IPS-18a (cell line): ENCODE measurements around the gene GMCL2.

ENCODE experiments used
- H3K27ac ChIP-seq: one replicate; pipeline ENCODE4 v1.5.1; 2013; ENCODE audit warnings: low read length
- H3K27me3 ChIP-seq: one replicate; pipeline ENCODE4 v1.6.1; 2013; ENCODE audit warnings: mild to moderate bottlenecking, low read length; ENCODE audit not compliant: control insufficient read depth, insufficient read depth
- H3K36me3 ChIP-seq: one replicate; pipeline ENCODE4 v1.6.1; 2013; ENCODE audit warnings: low read depth, low read length; ENCODE audit not compliant: control insufficient read depth
- H3K4me1 ChIP-seq: one replicate; pipeline ENCODE4 v1.6.1; 2013; ENCODE audit warnings: low read depth, low read length; ENCODE audit not compliant: control insufficient read depth
- H3K4me3 ChIP-seq: one replicate; pipeline ENCODE4 v1.5.1; 2013; ENCODE audit warnings: low read length
- H3K9ac ChIP-seq: one replicate; pipeline ENCODE4 v1.6.1; 2013; ENCODE audit warnings: mild to moderate bottlenecking, low read length, moderate library complexity
- H3K9me3 ChIP-seq: one replicate; pipeline ENCODE4 v1.6.1; 2013; ENCODE audit warnings: low read depth, low read length; ENCODE audit not compliant: control insufficient read depth

Gene GMCL2

GRCh38 chr5:178210686-178211085 lies 23.5 kb upstream of the GMCL2 start:
- no peak overlapping the region for H3K9ac ChIP-seq
- H3K27me3 ChIP-seq: no peaks in the 10 kb centered on the region
- peaks cover 7% of the 10 kb centered on the region for H3K4me1 ChIP-seq
- peaks cover 98% of the 10 kb centered on the region for H3K36me3 ChIP-seq
- H3K4me3 ChIP-seq: no peak overlapping the region
- no peaks in the 10 kb centered on the region for H3K9me3 ChIP-seq
- H3K27ac ChIP-seq: no peak overlapping the region

- no peak overlapping the region for H3K4me3 ChIP-seq
- H3K9ac ChIP-seq: no peak overlapping the region
- H3K9me3 ChIP-seq: no peaks in the 10 kb centered on the region
- H3K4me1 ChIP-seq: peaks cover 7% of the 10 kb centered on the region
- no peak overlapping the region for H3K27ac ChIP-seq
- no peaks in the 10 kb centered on the region for H3K27me3 ChIP-seq
- peaks cover 98% of the 10 kb centered on the region for H3K36me3 ChIP-seq
Observed at GRCh38 chr5:178210073-178210535, 22.9 kb upstream of the GMCL2 start.

GRCh38 chr5:178209334-178210072 lies 22.3 kb upstream of the GMCL2 start:
- Histone ChIP-seq H3K4me1 (peaks cover 7% of the 10 kb centered on the region), H3K9me3 (no peaks in the 10 kb centered on the region), H3K27ac (no peak overlapping the region), H3K9ac (no peak overlapping the region), H3K4me3 (no peak overlapping the region), H3K36me3 (peaks cover 92% of the 10 kb centered on the region), H3K27me3 (no peaks in the 10 kb centered on the region)

- H3K4me3 ChIP-seq: no peak overlapping the region
- no peaks in the 10 kb centered on the region for H3K9me3 ChIP-seq
- H3K27ac ChIP-seq: no peak overlapping the region
Observed at GRCh38 chr5:178208540-178209227, 21.5 kb upstream of the GMCL2 start.

GRCh38 chr5:178207917-178208280 lies 20.7 kb upstream of the GMCL2 start:
- peaks cover 7% of the 10 kb centered on the region for H3K4me1 ChIP-seq
- H3K36me3 ChIP-seq: peaks cover 76% of the 10 kb centered on the region
- no peak overlapping the region for H3K9ac ChIP-seq
- no peak overlapping the region for H3K4me3 ChIP-seq
- H3K9me3 ChIP-seq: no peaks in the 10 kb centered on the region
- no peaks in the 10 kb centered on the region for H3K27me3 ChIP-seq
- H3K27ac ChIP-seq: no peak overlapping the region

More at GRCh38 chr5:178208540-178209227, 21.5 kb upstream of the GMCL2 start:
- Histone ChIP-seq H3K9ac (no peak overlapping the region), H3K4me1 (peaks cover 7% of the 10 kb centered on the region), H3K27me3 (no peaks in the 10 kb centered on the region), H3K36me3 (peaks cover 84% of the 10 kb centered on the region)

- Histone ChIP-seq H3K9me3 (no peaks in the 10 kb centered on the region), H3K4me3 (peak overlapping the region; percentile 100), H3K27ac (no peak overlapping the region), H3K9ac (no peak overlapping the region), H3K27me3 (no peaks in the 10 kb centered on the region), H3K4me1 (peaks cover 7% of the 10 kb centered on the region), H3K36me3 (peaks cover 71% of the 10 kb centered on the region)
Observed at GRCh38 chr5:178207183-178207916, 20.2 kb upstream of the GMCL2 start.

GRCh38 chr5:178206166-178207101 lies 19.3 kb upstream of the GMCL2 start:
- Histone ChIP-seq H3K36me3 (peaks cover 62% of the 10 kb centered on the region), H3K9me3 (no peaks in the 10 kb centered on the region), H3K4me1 (peaks cover 7% of the 10 kb centered on the region), H3K4me3 (peak overlapping the region; percentile 100), H3K27ac (no peak overlapping the region), H3K9ac (peak overlapping the region; percentile 93), H3K27me3 (no peaks in the 10 kb centered on the region)

GRCh38 chr5:178205749-178206047 lies 18.5 kb upstream of the GMCL2 start:
- Histone ChIP-seq H3K36me3 (peaks cover 54% of the 10 kb centered on the region), H3K27ac (no peak overlapping the region), H3K9ac (peak overlapping the region; percentile 93), H3K9me3 (no peaks in the 10 kb centered on the region), H3K27me3 (no peaks in the 10 kb centered on the region), H3K4me3 (peak overlapping the region; percentile 100), H3K4me1 (peaks cover 7% of the 10 kb centered on the region)

- peak overlapping the region; percentile 43 for H3K27ac ChIP-seq
Observed at GRCh38 chr5:178204935-178205748, 18.0 kb upstream of the GMCL2 start.

GRCh38 chr5:178204182-178204934 lies 17.2 kb upstream of the GMCL2 start, which contains the start of gene HNRNPAB:
Gene HNRNPAB (plus strand): TSS chr5:178204533. CDS start chr5:178204838, 305 bp downstream.
- peaks cover 7% of the 10 kb centered on the region for H3K4me1 ChIP-seq
- peaks cover 41% of the 10 kb centered on the region for H3K36me3 ChIP-seq

More at GRCh38 chr5:178204935-178205748, 18.0 kb upstream of the GMCL2 start:
- no peaks in the 10 kb centered on the region for H3K9me3 ChIP-seq
- peak overlapping the region; percentile 100 for H3K4me3 ChIP-seq
- peaks cover 7% of the 10 kb centered on the region for H3K4me1 ChIP-seq
- no peaks in the 10 kb centered on the region for H3K27me3 ChIP-seq
- H3K9ac ChIP-seq: peak overlapping the region; percentile 93
- peaks cover 49% of the 10 kb centered on the region for H3K36me3 ChIP-seq

More at GRCh38 chr5:178204182-178204934, 17.2 kb upstream of the GMCL2 start, which contains the start of gene HNRNPAB:
- Histone ChIP-seq H3K27me3 (no peaks in the 10 kb centered on the region), H3K9me3 (no peaks in the 10 kb centered on the region), H3K9ac (peak within 1 kb of the TSS; percentile 93), H3K27ac (peak within 1 kb of the TSS; percentile 43), H3K4me3 (peak within 1 kb of the TSS; percentile 100)
